Renal cortical epithelial cell (primary cell): Measurements from ENCODE around the gene PINLYP. TPM values are rescaled to one million over a fixed set of nuclear protein-coding genes. Genes with fewer than 3 reads are reported as not detected.

Source experiments
- DNase-seq: peaks from one replicate; pipeline ENCODE4 v3.0.0-alpha.2; 2011; ENCODE audit warnings: low read depth
- total RNA-seq: library from RNA; depleted of rRNA; stranded (reverse); fragments of >200 nt; gene quantifications from 2 replicates; pipeline ENCODE4 v1.2.3, GENCODE V29; 2014

The PINLYP gene
- total RNA-seq, 1 donor from 2014 or later = 2.2 TPM

DNA sequence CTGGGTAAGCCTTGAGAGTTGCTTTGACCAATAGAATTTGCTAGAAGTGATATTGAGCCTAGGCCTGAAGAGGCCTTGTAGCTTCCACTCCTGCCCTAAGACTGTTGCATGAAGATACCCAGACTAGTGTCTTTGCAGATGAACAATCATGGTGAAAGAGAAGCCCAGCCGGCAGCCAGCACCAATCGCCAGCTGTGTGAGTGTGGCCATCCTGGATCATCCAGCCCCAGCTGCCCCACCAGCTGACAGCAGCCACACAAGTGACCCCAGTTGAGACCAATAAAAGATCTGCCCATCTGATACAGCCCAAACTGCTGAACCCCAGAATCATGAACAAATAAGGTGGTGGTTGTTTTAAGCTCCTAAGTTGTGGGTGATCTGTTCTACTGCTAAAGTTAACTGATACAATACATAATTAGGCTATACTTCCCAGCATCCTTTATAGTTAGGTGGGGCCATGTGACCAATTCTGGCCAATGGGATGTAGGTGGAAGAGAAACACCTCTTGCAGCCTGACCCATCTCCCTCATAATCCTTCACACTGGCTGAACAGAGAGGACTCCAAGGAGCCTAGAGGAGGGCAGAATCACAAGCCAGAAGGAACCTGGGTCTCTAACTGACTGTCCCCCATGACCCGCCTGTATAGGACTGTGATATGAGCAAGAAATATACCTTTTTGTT is 53.2 kb downstream of the PINLYP start:
- no peak for DNase-seq

DNA sequence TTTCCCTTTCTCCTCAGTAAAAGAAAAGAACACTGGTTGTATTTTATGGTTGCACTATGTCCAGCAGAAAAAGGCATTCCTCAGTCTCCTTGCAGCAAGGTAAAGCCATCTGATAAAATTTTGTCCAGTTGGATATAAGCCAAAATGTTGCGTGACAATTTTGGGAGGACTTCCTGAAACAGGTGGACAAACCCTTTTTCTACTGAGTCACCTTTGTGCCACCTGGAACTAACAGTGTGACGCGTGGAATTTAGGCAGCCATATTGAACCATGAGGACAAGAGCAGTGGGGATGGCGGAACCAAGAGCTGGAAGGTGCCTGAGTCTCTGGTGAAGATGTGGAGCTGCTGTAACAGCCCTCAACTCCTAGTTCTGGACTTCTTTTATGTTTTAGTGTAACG is 55.9 kb downstream of the PINLYP start:
- DNase-seq = no peak

Other genes starting within 250 kb of the PINLYP start
- gene CD177, start 222.1 kb upstream of the PINLYP start, total RNA-seq = 1.7 and 2.5 TPM in 2 replicates
- not detected in 2 replicates for gene TEX101, start 160.9 kb upstream of the PINLYP start, total RNA-seq
- gene LYPD3, start 110.2 kb upstream of the PINLYP start, total RNA-seq = 0.20 TPM in 1 of 2 replicates, not detected in the other
- gene PHLDB3, start 71.1 kb upstream of the PINLYP start, total RNA-seq = 9.6 and 12.3 TPM in 2 replicates
- 144 and 213 TPM in 2 replicates for gene ETHE1, start 48.6 kb upstream of the PINLYP start, total RNA-seq
- 0.25 TPM in 1 of 2 replicates, not detected in the other for gene ZNF575, start 42.6 kb upstream of the PINLYP start, total RNA-seq
- 15.6 and 16.7 TPM in 2 replicates for gene XRCC1, start 274 bp upstream of the PINLYP start, total RNA-seq
- gene IRGQ, start 20.3 kb downstream of the PINLYP start, total RNA-seq = 41.7 and 64.6 TPM in 2 replicates
- 10.1 and 12.3 TPM in 2 replicates for gene ZNF576, start 20.8 kb downstream of the PINLYP start, total RNA-seq
- 0.05 TPM in 1 of 2 replicates, not detected in the other for gene SRRM5, start 36.3 kb downstream of the PINLYP start, total RNA-seq
- gene ZNF428, start 43.8 kb downstream of the PINLYP start, total RNA-seq = 30.1 and 34.6 TPM in 2 replicates
- 6.6 and 36.4 TPM in 2 replicates for gene CADM4, start 64.0 kb downstream of the PINLYP start, total RNA-seq
- 21.0 and 180 TPM in 2 replicates for gene PLAUR, start 94.4 kb downstream of the PINLYP start, total RNA-seq
- not detected in 2 replicates for gene IRGC, start 140.3 kb downstream of the PINLYP start, total RNA-seq
- gene SMG9, start 179.2 kb downstream of the PINLYP start, total RNA-seq = 3.8 and 9.9 TPM in 2 replicates
- gene KCNN4, start 205.2 kb downstream of the PINLYP start, total RNA-seq = 0.85 and 8.5 TPM in 2 replicates
- 0.35 TPM in 2 replicates for gene LYPD5, start 226.6 kb downstream of the PINLYP start, total RNA-seq